A673 (cell line): ENCODE results near the gene GLRX3. TPM values are rescaled to one million over a fixed set of nuclear protein-coding genes. Genes with fewer than 3 reads are reported as not detected.

Source experiments
- BruUV-seq: library from RNA; stranded (reverse); fragments of 400-500 nt; replicated peaks from 2 replicates; lab custom pipeline; 2021; lab: Mats Ljungman, UMichigan
- CTCF ChIA-PET: fragments of 300-600 bp; sonication (Branson Sonifier 250); formaldehyde crosslinking; loops from one replicate; lab custom pipeline; 2022; ENCODE audit warnings: antibody characterized with exemption; lab: Charles Lee
- POLR2A ChIA-PET: fragments of 300-600 bp; sonication (Branson Sonifier 250); formaldehyde crosslinking; loops from one replicate; lab custom pipeline; 2022; ENCODE audit warnings: antibody characterized with exemption; ENCODE audit not compliant: low non-redundant PET; lab: Charles Lee
- DNase-seq: peaks from one replicate; pipeline ENCODE4 v3.0.0-alpha.2; 2015; ENCODE audit warnings: low spot score
- H3K27ac ChIP-seq: fragments of 200-600 bp; sonication (generic); 2 replicates; pipeline ENCODE4 v1.5.1; 2016; ENCODE audit warnings: mixed run types, low read depth, mild to moderate bottlenecking, mixed read lengths, antibody characterized with exemption, low read length; ENCODE audit not compliant: poor library complexity, severe bottlenecking
- H3K27me3 ChIP-seq: fragments of 200-600 bp; sonication (generic); replicated peaks from 2 replicates; pipeline ENCODE4 v1.6.1; 2017; ENCODE audit warnings: mixed run types, low read depth, mild to moderate bottlenecking, mixed read lengths, antibody characterized with exemption, low read length; ENCODE audit not compliant: insufficient read depth, poor library complexity
- H3K36me3 ChIP-seq: fragments of 200-600 bp; sonication (generic); 2 replicates; pipeline ENCODE4 v1.6.1; 2016; ENCODE audit warnings: mixed run types, mild to moderate bottlenecking, mixed read lengths, antibody characterized with exemption, low read length; ENCODE audit not compliant: insufficient read depth, poor library complexity, severe bottlenecking
- H3K4me1 ChIP-seq: fragments of 200-600 bp; sonication (generic); 2 replicates; pipeline ENCODE4 v1.6.1; 2017; ENCODE audit warnings: mixed run types, mild to moderate bottlenecking, mixed read lengths, antibody characterized with exemption, low read length; ENCODE audit not compliant: insufficient read depth, poor library complexity, severe bottlenecking
- H3K4me3 ChIP-seq: fragments of 200-600 bp; sonication (generic); 2 replicates; pipeline ENCODE4 v1.5.1; 2016; ENCODE audit warnings: low read depth, mixed run types, mild to moderate bottlenecking, mixed read lengths, low read length; ENCODE audit not compliant: poor library complexity, severe bottlenecking
- H3K9me3 ChIP-seq: fragments of 200-600 bp; sonication (generic); 2 replicates; pipeline ENCODE4 v1.6.1; 2016; ENCODE audit warnings: mixed run types, low read depth, mild to moderate bottlenecking, mixed read lengths, antibody characterized with exemption, low read length; ENCODE audit not compliant: poor library complexity, severe bottlenecking
- CTCF ChIP-seq: fragments of 300-800, 200-600 bp; sonication (generic); conservative IDR thresholded peaks from 2 replicates; pipeline ENCODE4 v1.5.1; 2017; ENCODE audit warnings: low read depth, mild to moderate bottlenecking, antibody characterized with exemption, low read length, moderate library complexity, mixed read lengths
- EZH2 ChIP-seq: fragments of 200-600 bp; sonication (generic); IDR thresholded peaks from 2 replicates; pipeline ENCODE4 v1.6.1; 2017; ENCODE audit warnings: borderline replicate concordance, low read depth, mild to moderate bottlenecking, mixed read lengths, antibody characterized with exemption, low read length; ENCODE audit not compliant: poor library complexity, severe bottlenecking
- intact Hi-C: fragments of 100-400 bp; cut with micrococcal nuclease; formaldehyde crosslinking; loops from one replicate; pipeline ENCODE4 v1.10.0; 2022; ENCODE audit not compliant: unreplicated experiment
- total RNA-seq: library from RNA; stranded (reverse); gene quantifications from 2 replicates; pipeline ENCODE4 v1.2.3, GENCODE V29; 2021

The GLRX3 gene
- total RNA-seq, 1 experiment from 2014 or later, result 197 TPM

- POLR2A ChIA-PET, result no interaction called here
- no peak overlapping the region for H3K27ac ChIP-seq
Measured at GRCh38 chr10:130141038-130141437, 4.8 kb downstream of the GLRX3 start.

GRCh38 chr10:130141460-130141859 lies 5.3 kb downstream of the GLRX3 start:
- Histone ChIP-seq H3K4me3 (no peak overlapping the region), H3K27me3 (no peaks in the 10 kb centered on the region), H3K36me3 (peaks cover 12% of the 10 kb centered on the region), H3K4me1 (peaks cover 20% of the 10 kb centered on the region), H3K9me3 (no peaks in the 10 kb centered on the region), H3K27ac (no peak overlapping the region)
- no TSS peak for BruUV-seq
- TF ChIP-seq EZH2 (no peak), CTCF (no peak)
- POLR2A ChIA-PET, result no interaction called here
- CTCF ChIA-PET, result interaction anchor here (0.8 kb wide), 1 partner anchor 32 kb away, joined by 3 read pairs; no protein-coding TSS in a partner anchor
- intact Hi-C loops, result no loop called here
- no peak for DNase-seq

More at GRCh38 chr10:130141038-130141437, 4.8 kb downstream of the GLRX3 start:
- H3K4me3 ChIP-seq, result no peak overlapping the region
- TF ChIP-seq CTCF, result no peak
- TF ChIP-seq EZH2, result no peak
- no peaks in the 10 kb centered on the region for H3K9me3 ChIP-seq
- no peak for DNase-seq
- CTCF ChIA-PET, result interaction anchor here (0.8 kb wide), 1 partner anchor 31 kb away, joined by 3 read pairs; no protein-coding TSS in a partner anchor
- peaks cover 8% of the 10 kb centered on the region for H3K36me3 ChIP-seq
- H3K4me1 ChIP-seq, result peaks cover 20% of the 10 kb centered on the region
- intact Hi-C loops, result no loop called here
- H3K27me3 ChIP-seq, result no peaks in the 10 kb centered on the region
- BruUV-seq, result no TSS peak

- Histone ChIP-seq H3K4me1 (peaks cover 20% of the 10 kb centered on the region), H3K4me3 (no peak overlapping the region), H3K36me3 (peaks cover 16% of the 10 kb centered on the region), H3K27ac (no peak overlapping the region), H3K27me3 (no peaks in the 10 kb centered on the region), H3K9me3 (no peaks in the 10 kb centered on the region)
- DNase-seq, result no peak
- ChIA-PET POLR2A (no interaction called here), CTCF (interaction anchor here (0.6 kb wide), 1 partner anchor 12 kb away, joined by 3 read pairs; no protein-coding TSS in a partner anchor)
- intact Hi-C loops, result no loop called here
- no TSS peak for BruUV-seq
- TF ChIP-seq EZH2, result no peak
- TF ChIP-seq CTCF, result no peak
Measured at GRCh38 chr10:130141878-130142277, 5.7 kb downstream of the GLRX3 start.
